Skin of body (tissue), 2 donors: ENCODE measurements around the gene LDLRAP1. TPM values are rescaled to one million over a fixed set of nuclear protein-coding genes. Genes with fewer than 3 reads are reported as not detected.
"Not testable (repeated sequence)": the region's sequence is repeated elsewhere in the genome, so short reads cannot be mapped to it uniquely, and the experiment has no call there.

Experiments
- DNase-seq: peaks from one replicate; lab custom pipeline; 2025; lab: John Stamatoyannopoulos, UW
- total RNA-seq: library from RNA; depleted of rRNA; stranded (reverse); fragments of >200 nt; gene quantifications from one replicate; pipeline ENCODE4 v1.2.3, GENCODE V29; 2014

Gene LDLRAP1
- total RNA-seq, 1 donor from 2014 or later, result 6.8 TPM

DNA sequence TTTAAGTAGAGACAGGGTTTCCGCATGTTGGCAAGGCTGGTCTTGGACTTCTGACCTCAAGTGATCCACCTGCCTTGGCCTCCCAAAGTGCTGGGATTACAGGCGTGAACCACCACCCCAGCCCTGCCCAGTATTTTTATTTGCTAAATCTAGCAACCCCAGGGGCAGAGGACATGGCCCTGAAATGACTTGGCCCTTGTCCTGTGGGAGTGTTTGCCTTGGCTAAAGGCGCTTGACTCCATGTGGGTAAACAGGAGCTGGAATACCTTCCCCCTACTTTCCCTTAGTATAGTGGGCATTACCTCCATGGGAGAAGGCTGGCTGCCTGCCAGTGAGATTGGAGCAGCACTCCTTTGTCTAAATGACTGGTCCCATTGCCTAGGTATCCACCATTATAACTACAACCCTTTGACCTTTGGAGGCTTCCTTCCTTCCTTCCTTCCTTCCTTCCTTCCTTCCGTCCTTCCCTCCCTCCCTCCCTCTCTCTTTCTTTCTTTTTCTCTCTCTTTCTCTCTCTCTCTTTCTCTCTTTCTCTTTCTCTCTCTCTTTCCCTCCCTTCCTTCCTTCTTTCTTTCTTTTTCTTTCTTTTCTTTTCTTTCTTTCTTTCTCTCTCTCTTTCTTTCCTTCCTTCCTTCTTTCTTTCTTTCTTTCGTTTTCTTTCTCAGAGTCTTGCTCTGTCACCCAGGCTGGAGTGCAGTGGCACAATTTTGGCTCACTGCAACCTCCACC, 57.7 kb downstream of the LDLRAP1 start:
- not testable (repeated sequence) for DNase-seq

DNA sequence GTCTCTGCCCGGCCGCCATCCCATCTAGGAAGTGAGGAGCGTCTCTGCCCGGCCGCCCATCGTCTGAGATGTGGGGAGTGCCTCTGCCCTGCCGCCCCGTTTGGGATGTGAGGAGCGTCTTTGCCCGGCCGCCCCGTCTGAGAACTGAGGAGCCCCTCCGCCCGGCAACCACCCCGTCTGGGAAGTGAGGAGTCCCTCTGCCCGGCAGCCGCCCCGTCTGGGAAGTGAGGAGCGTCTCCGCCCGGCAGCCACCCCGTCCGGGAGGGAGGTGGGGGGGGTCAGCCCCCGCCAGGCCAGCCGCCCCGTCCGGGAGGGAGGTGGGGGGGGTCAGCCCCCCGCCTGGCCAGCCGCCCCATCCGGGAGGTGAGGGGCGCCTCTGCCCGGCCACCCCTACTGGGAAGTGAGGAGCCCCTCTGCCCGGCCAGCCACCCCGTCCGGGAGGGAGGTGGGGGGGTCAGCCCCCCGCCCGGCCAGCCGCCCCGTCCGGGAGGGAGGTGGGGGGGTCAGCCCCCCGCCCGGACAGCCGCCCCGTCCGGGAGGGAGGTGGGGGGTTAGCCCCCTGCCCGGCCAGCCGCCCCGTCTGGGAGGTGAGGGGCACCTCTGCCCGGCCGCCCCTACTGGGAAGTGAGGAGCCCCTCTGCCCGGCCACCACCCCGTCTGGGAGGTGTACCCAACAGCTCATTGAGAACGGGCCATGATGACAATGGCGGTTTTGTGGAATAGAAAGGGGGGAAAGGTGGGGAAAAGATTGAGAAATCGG, 60.6 kb downstream of the LDLRAP1 start:
- not testable (repeated sequence) for DNase-seq

DNA sequence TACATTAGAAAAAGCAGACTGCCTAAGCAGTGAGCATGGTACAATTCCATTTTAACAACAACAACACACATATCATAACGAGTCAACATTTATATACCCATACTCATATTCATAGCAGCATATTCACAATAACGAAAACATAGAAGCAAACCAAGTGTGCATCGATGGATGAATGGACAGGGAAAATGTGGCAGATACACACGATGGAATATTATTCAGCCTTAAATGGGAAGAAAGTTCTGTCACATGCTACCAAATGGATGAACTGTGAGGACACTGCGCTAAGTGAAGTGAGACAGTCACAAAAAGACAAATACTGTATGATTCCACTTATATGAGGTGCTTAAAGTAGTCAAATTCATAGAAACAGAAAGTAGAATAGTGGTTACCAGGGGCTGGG, 63.7 kb downstream of the LDLRAP1 start:
- DNase-seq, result no peak

DNA sequence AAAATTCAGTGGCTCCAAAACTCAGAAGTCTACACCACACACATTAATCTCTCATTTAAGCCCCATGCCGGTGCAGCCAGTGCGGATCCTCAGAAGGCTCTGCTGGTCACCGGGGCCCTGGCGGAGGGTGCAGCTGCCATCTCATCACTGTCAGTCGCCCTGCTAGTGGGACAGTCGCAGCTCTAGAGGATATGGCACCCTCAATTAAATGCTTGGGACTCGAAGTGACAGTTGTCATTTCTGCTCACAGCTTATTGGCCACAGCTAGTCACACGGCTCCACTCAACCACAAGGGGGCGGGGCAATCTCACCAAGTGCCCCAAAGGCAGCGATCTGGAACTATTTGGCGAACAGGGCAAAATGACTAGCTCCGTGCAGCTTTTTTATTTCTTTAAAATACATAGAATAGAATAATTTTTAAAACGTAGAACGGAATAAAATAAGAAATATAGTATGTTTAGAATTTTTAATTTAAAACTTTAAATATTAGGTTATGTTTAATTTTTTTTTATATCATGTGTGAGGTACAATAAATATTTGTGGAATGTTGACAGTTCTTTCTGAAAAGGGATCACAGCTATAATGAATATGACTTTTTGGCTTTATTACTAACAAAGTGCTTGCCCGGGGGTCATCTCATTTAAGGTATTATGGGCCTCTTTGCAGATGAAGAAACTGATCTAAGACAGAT, 65.2 kb downstream of the LDLRAP1 start:
- DNase-seq, result peak; percentile 67

DNA sequence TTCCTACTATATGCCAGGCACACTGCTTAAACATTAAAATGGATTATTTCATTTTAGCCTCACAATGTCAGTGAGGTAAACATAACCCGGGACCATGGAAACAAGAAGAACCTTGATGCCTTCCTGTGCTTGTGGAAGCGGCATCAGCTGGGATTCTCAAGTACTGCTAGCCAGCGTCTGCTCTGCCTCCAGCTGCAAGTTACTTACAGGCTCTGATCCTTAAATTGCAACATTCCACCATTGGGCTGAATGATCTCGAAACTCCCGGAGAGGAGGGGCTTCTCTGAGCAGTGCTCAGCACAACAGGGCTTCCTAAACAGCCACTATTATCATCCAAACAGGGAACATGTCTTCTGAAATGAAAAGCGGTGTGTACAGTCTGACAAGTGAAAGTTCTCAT, 66.5 kb downstream of the LDLRAP1 start:
- DNase-seq, result peak; percentile 32

DNA sequence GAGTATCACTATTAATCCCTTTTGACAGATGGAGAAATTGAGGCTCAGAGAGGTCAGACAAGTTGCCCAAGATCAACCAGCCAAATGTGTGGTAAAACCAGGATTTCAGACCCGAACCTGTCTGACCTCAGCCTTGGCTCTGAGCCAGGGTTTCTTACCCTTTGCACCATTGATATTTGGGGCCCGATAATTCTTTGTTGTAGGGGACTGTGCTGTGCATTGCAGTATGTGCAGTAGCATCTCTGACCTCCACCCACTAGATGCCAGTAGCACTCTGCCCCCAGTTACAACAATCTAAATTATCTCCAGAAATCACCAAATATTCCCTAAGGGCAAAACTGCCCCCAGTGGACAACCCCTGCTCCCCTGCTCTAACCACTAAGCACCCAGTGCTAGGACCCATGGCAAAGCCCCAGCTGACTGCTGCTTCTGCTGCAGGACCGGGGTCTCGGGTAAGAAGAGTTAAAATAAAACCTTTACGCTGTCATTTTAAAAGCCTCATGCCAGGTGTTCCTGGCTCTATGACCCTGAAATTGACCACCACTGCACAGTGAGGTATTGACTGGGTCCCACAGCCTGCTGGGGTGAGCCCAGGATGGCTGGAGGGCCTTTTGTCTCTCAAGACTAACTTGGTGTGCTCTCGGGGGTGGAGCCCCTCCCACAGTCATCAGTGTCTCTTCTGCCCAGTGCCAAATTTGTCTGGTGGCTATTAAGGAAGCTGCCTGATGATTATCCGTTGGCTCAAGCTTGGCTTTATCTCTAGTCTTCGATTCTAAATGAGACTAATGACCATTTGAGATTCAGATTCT, 67.6 kb downstream of the LDLRAP1 start:
- no peak for DNase-seq

DNA sequence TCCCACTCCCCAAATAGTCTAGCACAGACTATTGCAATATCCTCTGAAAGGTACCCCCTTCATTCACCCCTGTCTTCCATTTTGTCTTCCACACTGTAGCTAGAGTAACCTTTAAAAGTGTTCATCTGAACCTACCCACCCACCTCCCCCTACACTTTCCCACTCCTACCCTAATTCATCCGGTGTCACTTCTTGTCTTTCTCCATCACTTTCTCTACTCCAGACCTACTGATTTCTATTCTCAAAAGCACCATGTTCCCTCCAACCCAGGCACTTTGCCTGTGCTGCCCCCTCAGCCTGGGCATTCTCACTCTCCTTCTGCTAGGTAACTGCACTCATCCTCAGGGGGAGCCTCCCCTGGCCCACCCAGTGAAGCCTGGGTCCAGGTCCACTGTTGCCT, 68.4 kb downstream of the LDLRAP1 start:
- DNase-seq, result no peak

DNA sequence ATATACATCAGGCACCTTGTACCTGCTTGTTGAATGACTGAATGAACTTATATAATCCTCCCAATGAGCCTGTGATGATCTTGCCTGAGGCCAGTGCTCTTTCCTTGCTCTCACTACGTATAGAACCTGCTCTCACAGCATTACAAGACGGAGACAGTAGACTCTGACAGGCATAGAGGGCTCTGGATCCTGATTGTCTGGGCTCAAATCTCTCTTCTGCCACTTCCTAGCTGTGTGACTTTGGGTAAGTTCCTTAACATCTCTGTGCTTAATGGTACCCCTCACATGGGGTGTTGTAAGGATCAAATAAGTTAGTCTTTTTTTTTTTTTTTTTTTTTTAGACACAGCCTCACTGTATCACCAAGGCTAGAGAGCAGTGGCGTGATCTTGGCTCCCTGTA, 69.0 kb downstream of the LDLRAP1 start:
- no peak for DNase-seq

DNA sequence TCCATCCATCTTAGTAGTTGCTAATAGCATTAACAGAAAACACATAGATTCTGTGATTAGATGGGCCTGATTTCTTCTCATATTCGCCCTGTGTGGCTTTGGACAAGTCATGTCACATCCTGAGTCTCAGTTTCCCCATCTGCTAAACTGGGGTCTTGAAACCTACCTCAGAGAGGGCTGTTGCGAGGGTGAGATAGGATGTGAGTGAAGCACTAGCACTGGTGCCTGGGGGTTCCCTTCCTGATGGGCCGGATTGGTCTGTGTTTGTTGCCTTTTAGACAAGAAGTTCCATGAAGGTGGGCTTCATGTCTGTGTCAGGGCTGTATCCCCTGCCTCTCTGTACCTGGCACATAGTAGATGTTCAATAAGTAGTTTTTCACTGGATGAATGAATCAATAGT, 69.7 kb downstream of the LDLRAP1 start:
- no peak for DNase-seq

DNA sequence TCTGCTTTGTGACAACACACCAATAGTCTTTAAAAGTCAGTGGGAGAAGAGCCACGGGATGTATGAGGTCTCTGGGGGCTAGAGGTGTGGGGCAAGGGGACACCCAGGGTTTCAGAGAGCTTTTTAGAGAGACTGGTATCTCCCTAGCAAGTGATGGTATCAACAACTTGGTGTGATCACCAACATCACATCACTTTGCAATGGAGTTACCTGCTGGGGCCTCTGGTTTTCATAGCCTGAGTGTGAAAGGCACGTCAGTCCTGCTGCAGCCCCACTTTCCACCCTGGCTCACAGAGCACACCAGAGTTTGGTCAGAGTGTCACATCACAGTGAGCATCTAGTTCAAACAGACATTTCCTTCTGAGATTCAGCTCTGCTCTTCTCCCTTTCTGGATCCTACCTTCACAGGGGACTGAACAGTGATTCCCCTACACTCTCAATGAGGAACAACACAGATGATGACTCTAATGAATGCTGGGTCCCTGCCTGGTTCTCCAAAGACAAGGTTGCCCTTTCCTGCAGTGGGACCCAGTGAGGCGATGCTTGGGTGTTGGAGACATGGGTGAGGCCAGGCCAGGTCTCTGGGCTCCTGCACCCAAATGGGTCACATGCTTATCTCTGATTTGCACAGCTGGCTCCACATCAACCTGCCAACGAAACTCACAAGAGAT, 71.2 kb downstream of the LDLRAP1 start:
- DNase-seq, result no peak

DNA sequence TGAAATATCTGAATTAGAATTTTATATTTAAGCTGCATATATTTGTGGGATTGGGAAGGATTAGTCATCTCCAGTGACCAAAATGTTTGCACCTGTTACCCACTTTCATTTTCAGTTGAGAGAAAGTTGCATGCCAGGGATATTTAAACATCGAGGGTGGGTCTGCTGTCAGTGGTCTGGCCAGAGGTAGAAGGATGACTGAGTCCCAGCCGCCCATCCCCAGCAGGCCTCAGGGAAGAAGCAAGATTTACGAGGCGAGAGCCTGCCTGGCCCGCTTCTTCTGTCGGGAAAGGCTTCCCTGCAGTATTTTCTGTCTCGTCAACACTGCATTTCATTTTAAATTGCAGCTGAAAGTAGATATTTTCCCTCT, 71.8 kb downstream of the LDLRAP1 start:
- no peak for DNase-seq

DNA sequence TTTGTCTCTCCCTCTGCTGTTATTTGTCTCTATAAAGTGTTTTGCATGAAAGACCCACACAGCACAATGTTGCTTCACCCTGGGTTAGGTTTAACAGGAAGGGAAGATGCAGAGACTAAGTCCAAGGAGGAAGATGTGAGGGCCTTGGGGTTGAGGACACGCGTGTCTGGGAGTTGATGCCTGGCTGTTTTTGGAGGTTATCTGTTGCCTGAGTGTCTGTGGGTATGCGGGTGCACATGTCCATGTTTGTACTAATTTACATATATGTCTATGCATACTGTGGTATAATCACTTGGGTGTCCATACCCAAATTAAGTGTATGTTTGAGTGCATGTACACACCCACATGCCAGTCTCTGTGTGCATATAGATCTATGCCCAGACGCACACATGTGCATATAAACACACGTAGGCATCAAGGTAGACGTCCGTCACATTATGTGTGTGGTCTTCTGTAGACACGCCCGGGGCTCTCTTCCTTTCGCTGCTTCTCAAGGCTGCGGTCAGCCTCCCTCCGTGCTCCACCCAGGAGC, 72.2 kb downstream of the LDLRAP1 start:
- DNase-seq, result no peak

DNA sequence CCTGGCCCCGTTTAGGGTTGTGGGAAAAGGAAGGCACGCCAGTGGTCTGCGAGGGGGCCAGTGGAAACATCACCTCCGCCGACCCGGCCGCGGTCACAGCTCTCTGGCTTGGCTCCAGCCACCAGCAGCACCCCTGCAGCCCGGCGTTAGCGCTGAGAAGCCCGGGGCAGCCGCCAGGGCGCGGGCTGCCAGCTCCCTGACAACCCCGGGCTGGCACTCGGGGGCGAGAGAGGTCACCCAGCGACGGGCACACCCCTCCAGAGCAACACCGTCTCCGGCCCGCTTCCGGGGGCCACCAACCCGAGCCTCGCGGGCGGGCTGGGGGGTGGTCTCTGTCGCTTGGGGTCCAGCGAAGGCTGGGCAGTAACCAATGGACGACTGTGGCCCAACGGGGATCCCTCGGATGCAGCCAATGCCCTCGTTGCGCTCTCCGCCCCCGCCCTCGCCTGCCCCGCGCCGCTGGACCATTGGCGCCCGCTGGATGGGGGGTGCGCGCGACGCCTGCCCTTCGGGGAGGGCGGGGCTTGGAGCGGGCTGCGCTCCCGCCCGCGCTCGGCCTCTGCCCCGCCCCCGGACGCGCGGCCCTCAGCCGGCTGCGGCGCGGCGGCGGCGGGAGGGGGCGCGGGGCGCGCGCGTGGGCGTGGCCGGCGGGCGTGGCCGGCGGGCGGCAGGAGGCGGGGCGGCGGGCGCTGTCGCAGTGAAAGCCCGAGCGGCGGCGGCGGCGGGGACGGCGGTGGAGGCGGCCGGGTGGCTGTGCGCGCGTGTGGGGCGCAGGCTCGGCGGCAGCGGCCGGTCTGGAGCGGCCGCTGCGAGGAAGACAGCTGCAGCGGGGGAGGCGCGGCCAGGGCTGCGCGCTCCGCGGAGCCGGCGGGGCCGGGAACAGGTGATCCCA, 72.9 kb downstream of the LDLRAP1 start, which contains the start of gene MAN1C1:
MAN1C1 (plus strand) TSS at position 697 of the 892 bp plus-strand sequence. CDS start 1,007 bp downstream, outside the sequence.
- peak; percentile 59 for DNase-seq

DNA sequence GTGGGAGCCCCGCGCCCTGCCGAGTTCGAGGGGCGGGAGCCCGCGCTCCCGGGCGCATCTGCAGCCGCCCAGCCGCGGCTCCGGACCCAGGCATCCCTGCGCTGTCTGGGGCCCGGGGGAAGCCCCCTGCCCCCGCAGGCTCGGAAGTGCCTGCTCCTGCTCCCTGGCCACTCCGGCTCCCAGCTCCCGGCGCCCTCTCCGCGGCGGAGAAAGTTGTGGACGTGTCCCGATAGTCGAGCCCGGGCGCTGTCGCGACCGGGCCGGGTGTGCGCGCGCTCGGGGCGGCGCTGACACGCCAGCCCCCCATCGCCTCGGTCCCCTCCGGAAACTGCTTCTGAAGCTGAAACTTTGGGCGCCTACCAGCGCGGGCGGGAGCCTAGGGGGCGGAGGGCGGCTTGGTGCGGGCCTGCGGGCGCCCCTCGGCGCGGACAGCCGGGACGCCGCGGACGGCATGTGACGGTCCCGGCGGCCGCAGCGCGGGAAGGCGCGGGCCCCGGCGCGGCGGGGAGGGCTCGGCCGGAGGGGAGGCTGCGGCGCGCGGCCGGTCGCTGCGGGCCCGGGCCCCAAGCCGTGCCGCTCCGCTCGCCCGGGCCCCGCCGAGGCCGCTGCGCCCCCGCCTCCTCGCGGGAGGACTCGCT, 73.7 kb downstream of the LDLRAP1 start:
- no peak for DNase-seq

DNA sequence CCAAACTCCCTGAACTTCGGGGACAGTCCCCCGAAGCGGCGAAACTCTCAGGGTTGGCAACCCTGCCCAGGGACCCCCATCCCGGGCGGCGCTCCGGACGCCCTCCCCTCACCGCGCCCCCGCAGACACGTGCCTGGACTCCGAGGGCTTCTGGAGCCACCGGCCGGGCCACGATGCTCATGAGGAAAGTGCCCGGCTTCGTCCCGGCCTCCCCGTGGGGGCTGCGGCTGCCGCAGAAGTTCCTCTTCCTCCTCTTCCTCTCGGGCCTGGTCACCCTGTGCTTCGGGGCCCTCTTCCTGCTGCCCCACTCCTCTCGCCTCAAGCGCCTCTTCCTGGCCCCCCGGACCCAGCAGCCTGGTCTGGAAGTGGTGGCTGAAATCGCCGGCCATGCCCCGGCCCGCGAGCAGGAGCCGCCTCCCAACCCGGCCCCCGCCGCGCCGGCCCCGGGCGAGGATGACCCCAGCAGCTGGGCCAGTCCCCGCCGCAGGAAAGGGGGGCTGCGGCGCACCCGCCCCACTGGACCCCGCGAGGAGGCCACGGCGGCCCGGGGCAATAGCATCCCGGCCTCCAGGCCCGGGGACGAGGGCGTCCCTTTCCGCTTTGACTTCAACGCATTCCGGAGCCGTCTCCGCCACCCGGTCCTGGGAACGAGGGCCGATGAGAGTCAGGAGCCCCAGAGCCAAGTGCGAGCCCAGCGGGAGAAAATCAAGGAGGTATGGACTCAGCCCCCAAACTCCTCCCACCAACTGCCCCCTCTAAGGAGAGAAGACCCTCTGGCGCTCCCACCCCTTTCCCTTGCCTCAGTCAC, 74.4 kb downstream of the LDLRAP1 start:
- no peak for DNase-seq

DNA sequence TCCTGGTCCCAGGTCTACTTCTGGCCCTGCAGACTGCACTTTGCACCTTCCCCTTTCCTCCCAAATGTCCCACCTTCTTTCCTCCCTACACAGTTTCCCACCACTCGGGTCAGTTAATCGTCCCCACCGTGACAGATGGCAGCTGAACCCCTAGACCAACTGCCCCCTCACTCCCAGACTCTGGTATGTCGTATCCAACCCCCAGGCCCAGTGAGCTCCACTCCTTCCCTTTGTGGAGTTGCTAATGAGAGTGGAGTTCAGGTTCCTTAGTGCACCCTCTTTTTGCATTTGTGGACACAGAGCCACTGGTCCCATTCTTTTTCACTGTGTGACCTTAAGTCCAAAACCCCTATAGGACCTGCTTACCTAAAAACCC, 75.0 kb downstream of the LDLRAP1 start:
- no peak for DNase-seq
